Stromal cell of bone marrow (primary cell): ENCODE data around the gene SPI1.
"Not testable (repeated sequence)": the region's sequence is repeated elsewhere in the genome, so short reads cannot be mapped to it uniquely, and the experiment has no call there.

Source experiments
- DNase-seq: peaks from one replicate; pipeline ENCODE4 v3.0.0-alpha.2; 2012; ENCODE audit warnings: low read depth

The SPI1 gene

GRCh38 chr11:47318166-47318565 lies 60.2 kb downstream of the SPI1 start:
- DNase-seq: no peak

DNA sequence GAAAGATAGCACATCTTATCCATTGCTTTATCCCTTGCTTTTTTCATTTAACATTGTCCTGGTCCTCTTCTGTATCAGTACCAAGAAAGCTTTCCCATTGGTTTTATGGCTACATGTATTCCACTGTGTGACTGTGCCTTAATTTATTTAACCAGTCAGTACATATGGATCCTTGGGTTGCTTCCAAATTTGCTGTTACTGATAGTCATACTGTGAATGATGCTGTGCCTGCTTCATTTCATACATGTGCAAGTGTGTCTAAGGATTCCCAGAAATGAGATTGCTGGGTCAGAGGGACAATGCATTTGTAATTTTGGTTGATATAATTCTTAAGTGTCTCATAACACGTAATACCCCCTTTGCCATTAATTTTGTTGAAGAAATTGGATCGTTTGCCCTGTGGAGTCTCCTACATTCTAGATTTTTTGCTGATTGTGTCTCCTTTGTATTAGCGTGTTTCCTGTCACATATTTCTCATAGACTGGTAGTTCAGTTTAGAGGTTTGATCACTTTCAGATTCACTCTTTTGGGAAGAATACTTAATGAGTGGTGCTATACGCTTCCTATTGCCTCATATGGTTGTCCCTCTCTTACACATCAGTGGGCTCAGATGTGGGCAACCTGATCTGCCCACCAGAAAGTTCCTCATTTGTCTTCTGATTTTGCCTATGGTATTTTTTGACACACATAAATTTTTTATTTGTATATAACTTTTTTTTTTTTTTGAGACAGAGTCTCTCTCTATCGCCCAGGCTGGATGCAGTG lies 61.1 kb downstream of the SPI1 start:
- no peak for DNase-seq

DNA sequence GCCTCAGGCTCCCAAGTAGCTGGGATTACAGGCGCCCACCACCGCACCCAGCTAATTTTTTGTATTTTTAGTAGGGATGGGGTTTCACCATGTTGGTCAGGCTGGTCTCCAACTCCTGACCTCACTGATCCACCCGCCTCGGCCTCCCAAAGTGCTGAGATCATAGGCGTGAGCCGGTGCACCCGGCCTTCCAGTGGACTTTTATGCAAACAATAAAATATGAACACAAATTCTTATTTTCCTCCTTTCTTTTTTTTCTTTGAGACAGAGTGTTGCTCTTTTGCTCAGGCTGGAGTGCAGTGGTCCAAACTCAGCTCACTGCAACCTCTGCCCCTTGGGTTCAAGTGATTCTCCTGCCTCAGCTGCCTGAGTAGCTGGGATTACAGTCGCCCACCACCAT lies 61.8 kb downstream of the SPI1 start:
- not testable (repeated sequence) for DNase-seq

DNA sequence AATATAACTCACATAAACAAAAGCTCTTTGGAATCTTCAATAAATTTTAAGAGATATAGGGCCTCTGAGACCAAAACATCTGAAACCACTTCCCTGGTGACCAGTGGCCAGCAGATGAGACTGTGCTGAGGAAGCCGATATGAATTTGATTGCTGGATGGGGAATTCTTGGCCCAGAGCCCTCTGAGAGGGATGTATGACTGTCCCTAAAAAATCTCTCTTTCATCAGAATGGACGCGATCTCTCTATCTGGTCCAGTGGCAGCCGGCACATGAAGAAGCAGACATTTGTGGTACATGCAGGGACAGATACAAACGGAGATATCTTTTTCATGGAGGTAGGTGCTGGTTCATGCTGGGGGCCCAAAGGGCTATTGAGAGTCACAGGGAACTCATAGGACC lies 63.4 kb downstream of the SPI1 start:
- no peak for DNase-seq

- DNase-seq: no peak
Observed at GRCh38 chr11:47308050-47308823, 70.1 kb downstream of the SPI1 start.

- DNase-seq: no peak
Observed at GRCh38 chr11:47306484-47306844, 71.9 kb downstream of the SPI1 start.

DNA sequence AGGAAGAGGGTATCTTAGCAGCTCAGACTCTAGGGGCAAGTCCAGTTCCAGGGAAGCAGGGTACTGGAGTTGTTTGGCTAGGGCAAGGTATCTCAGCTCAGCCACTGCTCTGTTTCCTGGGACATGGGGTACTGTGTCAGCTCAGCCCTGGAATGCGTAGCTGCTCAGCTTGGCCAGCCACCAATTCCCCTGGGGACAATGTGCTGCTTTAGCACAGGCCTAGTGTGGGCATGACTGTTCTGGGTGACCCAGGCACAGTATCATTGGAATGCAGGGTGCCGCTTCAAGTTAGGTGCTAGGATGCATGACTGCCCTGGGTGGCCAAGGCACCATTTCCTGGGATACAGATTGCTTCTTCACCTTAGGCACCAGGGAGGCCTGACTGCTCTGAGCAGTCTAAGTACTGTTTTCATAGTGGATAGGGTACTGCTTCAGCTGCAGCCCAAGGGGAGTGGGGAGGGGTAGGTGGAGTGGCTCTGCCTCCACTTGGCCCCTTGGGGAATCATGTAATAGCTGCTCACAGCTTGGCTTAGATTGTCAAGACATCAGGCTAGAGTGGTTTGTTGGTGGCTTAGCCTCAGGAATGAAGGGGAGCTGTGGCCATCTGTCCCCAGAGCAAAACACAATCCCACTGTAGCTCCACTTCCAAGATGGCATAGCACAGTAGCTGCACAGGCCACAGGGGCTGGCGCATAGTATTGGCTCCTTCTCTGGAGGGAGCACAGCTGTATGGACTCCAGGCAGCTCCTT lies 72.4 kb downstream of the SPI1 start:
- no peak for DNase-seq
